GM19351 (cell line): ENCODE results near the gene TASL.
"Not testable (repeated sequence)": the region's sequence is repeated elsewhere in the genome, so short reads cannot be mapped to it uniquely, and the experiment has no call there.

Source experiments
- ATAC-seq: cut with Tn5 transposase; IDR thresholded peaks from one replicate; pipeline ENCODE4 v1.9.1; 2021; ENCODE audit warnings: mild to moderate bottlenecking, moderate library complexity; ENCODE audit not compliant: unreplicated experiment

The TASL gene, protein sequence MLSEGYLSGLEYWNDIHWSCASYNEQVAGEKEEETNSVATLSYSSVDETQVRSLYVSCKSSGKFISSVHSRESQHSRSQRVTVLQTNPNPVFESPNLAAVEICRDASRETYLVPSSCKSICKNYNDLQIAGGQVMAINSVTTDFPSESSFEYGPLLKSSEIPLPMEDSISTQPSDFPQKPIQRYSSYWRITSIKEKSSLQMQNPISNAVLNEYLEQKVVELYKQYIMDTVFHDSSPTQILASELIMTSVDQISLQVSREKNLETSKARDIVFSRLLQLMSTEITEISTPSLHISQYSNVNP

DNA sequence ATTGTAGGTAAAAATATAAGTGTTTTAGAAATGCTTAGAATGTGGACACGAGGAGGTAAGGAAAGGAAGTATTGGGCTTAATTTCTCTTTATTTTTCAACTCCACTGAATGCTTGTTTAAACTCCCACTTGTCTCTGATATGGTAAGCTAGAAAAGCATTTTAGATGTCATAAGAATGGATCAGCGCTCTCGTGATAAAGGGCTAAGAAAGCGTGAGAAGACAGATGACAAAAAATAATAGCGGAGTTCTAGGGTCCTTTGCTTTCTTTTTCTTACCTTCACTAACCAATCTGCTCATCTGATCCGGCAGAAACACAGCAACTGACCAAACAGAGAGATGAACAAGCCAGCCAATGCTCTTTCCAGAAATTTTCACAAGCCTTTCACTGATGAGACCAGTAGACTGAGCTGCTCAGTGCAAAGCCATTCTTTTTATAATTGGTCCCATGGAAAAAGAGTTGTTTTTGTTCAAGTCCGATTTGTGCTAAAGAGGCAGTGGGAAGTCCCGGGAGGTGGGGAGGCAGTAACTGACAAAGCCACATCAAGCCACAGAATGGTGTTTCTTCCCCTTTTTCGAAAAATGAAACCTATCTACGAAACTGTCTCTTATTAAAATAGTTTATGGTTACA, at the start of gene TASL:
Gene TASL, minus strand, starts transcription at position 405 of the 630 bp plus-strand sequence. CDS start 17,411 bp downstream, outside the sequence.
- peak; percentile 85 for ATAC-seq

DNA sequence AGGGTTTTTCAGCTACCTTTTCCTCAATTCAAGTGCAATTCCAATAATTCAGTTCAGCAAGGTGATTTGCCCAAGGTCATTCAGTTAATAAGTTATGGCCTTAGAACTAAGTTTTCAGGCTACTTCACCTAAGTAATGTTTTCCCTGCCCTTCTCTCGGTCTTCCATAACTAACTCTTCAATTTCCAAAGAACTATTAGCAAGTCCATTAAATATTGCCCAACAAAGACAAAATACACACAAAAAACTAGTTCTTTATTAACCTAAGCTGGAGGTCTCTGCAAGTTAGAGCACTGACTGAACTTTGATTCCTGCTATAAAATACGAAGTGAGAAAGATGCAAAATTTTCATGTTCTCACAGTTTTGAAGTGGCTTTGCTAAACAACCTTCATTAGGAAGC, 48.8 kb upstream of the TASL start:
- no peak for ATAC-seq

DNA sequence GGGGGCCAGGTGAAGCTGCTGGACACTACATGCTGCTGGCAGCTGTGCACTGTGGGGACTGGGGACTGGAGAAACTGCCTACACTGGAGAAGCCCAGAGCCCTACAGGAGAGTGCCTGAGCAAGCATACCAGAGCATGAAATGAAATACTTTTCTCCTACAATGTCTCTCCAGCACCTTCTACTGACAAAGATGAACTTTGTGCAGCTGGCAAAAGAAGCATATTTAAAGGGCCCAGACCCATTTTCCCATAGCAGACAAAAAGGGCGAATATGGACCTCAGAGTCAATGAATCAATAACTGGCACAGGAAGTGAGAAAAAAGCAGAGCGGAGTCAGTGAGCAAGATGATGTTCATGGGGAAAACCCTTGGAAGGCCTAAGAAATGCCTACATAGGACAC, 44.8 kb upstream of the TASL start:
- no peak for ATAC-seq

DNA sequence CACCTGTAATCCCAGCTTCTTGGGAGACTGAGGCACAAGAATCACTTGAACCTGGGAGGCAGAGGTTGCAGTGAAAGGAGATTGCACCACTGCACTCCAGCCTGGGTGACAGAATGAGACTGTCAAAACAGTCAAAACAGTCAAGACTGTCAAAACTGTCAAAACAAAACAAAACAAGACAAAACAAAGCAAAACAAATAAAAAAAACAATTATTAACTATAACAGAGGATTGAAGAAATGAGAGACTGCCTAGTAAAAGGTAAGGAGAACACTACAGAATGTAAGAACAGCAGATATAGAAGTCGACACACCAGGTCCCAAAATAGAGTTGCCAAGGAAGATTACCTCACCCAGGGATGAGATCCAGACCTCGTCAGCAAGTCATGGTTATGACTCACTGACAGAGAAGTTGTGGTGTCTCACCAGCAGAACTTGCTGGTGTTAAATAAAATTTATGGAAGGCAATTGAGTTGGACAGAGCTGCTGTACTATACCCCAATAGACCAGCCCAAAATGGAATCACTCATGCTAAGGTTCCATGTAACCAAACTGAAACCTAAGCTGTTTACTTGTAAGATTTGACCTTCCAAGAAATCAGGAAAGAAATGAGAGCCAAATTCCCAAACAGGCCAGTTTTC, 43.5 kb upstream of the TASL start:
- ATAC-seq, result no peak

DNA sequence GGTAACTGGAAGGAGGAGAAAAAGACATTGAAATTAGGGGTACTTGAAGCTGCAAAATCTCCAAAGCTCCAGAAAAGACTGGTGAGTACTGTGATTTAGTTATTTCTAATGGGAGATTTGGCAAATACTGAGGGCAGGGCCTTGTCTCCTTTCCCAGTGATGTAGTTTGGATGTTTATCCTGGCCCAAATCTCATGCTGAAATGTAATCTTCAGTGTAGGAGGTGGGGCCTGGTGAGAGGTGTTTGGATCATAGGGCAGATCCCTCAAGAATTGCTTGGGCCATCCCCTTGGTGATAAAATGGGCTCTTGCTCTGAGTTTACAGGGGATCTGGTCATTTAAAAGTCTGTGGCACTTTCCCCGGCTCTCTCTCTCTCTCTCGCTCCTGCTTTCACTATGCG, 42.6 kb upstream of the TASL start:
- ATAC-seq, result no peak

DNA sequence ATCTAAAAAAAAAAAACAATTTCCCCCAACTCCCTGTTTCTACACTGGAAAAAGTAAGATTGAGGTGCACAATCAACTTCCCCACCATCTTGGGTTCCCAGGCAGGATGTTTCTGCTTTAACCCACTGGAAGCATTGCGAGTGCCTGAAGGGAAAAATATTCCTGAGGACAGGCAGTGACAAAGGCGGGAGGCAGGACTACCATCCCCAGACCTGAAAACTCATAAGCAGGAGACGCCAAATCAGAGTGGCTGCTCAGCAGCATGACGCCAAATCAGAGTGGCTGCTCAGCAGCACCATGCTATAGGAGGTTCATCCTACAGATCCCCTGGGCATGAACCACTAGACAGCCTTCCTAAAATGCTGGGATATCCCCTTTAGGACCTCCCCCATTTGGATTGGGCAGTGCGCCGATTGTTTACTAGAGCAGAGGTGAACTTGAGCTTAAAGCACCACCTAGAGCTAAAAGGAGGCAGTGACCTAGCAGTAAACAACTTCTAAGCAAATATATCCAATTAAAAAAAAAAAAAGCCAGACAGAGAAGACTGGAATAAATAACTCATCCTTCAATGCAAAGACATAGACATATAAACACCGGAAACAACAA, 40.7 kb upstream of the TASL start:
- ATAC-seq, result no peak

DNA sequence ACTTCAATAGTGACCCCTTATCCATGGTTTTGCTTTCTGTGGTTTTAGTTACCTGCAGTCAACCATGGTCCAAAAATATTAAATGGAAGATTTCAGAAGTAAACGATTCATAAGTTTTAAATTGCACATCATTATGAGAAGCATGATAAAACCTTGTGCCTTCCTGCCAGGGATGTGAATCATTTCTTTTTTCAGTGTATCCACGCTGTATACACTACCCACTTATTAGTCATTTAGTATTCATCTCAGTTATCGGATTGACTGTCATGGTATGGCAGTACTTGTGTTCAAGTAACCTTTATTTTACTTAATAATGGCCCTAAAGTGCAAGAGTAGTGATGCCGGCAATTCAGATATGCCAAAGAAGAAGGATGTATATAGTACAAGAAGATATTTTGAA, 37.7 kb upstream of the TASL start:
- ATAC-seq, result no peak

DNA sequence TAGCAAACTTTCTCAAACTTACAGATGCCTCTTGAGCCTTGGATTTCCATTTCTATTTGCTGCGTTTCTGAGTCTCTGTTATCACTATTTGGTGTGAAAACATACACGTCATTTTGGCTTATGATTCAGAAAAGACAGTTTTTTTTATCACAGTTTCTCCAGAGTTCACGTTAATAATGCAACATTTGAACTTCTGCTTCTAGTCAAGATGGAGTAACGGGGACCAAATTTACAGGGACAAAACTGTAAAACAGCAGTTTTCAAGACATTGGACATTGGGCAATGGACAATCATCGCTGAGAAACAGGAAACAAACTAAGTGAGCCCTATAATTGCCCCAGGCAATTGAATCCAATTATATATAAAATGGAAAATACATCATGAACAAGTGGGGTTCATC, 36.2 kb upstream of the TASL start:
- no peak for ATAC-seq

DNA sequence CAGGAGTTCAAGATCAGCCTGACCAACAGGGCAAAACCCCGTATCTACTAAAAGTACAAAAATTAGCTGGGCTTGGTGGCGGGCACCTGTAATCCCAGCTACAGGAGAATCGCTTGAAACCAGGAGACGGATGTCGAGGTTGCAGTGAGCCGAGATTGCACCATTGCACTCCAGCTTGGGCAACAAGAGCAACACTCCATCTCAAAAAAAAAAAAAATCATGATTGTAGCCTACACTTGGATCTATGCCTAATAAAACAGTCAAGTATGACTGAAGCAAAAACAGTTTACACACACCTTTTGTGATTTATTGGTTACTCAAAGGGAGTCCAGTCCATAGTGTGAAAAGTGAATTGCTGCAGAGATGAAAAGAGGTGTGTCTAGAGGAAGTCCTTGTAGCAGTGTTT, 34.7 kb upstream of the TASL start:
- ATAC-seq, result no peak

DNA sequence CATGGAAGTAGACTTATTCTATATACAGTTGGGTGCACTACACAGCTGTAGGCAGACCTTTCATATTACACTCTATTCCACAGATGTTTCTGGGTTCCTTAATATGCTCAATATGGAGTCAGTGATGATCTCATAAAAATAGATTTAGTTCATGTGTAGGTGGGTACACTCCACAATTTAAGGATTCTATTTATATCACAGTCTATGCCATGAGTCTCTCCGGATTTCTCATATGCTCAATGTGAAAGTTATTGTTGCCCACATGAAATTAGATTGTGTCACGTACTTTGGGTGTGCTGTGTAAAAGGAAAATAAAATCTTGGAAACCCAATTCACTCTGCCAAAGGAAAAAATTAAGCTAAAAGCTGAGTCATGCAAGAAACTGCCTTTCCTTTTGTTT, 32.5 kb upstream of the TASL start:
- ATAC-seq, result no peak

DNA sequence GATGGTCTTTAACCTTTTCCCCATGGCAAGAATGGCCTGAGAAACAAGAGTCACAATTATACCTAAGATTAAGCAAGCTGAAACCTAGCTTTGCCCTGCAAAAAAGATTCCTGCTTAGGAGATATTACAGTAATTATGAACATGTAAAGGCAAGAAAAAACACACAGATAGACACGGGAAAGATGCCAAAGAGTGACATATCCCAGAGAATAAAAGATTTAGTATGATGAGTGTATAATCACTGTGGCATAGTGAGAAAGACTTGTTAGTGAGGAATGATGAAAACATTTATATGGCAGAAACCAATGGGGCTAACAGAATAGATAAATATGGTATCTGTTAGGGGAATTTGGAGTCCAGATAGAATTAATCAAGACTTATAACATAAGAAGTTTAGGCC, 29.6 kb upstream of the TASL start:
- no peak for ATAC-seq

DNA sequence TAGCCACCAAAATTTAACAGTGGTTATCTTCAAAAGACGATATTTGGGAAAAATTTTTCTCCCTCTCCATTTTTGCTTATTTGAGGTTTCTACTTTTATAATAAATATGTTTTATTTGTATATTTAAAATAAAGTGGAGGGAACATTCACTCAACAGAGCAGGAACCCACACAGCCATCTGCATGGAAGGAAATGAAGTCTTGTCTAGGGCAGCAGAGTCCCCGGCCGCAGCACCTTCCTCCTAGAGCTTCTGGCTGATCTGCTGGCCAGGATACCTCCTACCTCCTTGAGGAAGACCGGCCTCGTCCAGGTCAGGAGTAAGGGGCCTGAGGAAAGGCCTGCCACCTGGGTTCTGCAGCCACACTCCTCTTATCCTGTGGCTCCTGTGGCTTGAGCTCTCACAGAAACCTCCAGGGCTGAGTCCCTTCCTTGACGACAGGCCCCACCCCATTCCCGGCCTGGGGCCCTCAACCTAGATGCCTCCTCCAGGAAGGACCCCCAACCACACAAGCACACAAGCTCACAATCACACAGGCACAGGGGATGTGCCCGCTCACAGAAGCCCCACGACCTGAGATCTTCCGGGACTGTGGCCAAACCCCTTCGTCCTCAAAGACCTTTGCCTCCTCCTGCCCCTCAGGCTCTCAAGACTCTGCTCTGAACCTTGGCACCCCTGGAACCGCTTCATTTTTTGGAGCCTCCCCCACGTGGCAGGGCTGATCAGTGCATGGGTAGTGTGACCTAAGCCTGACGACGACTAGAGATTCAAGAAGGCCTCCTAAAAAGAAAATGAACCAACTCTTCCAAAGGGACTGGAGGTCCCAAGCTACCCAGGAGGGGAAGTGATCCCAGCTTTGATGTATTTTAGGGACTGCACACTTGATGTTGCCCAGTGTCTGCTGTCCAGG, 23.0 kb upstream of the TASL start:
- ATAC-seq, result not testable (repeated sequence)

DNA sequence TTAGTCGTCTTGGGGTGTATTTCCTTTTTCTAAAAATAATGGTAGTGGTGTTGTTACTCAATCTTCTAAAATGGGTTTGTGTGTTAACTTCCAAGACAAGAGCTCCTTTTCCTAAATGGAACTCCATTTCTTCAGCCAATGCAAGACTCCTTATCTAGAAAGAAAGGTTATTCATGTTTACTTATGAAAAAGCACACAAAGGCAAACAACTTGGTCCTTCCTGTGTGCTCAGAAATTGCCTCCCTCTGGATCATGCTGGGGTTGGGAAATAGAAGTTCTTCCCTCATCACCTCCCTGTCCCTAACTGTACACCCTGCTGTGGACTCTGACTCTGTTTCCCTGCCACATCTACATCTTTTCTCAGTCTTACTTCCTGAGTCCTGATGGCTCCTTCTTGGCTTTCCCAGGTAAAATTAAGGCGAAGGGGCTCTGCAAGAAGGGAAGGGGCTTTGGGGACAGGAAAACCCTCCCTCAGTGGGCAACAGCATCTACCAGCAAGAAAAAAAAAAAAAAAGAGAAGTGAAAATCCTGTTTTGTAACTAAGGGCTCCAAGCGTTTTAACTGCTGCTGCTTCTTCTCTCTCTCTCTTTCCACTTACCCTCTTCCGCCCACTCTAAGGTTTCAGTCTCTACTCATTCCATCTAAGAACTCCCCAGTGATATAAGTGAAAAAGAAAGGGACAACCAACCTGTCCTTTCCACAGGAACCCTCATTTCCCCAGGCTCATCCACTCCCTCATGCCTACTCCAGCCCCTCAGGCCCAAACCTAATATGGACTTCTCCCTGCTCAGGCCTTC, 19.8 kb upstream of the TASL start:
- peak; percentile 89 for ATAC-seq

DNA sequence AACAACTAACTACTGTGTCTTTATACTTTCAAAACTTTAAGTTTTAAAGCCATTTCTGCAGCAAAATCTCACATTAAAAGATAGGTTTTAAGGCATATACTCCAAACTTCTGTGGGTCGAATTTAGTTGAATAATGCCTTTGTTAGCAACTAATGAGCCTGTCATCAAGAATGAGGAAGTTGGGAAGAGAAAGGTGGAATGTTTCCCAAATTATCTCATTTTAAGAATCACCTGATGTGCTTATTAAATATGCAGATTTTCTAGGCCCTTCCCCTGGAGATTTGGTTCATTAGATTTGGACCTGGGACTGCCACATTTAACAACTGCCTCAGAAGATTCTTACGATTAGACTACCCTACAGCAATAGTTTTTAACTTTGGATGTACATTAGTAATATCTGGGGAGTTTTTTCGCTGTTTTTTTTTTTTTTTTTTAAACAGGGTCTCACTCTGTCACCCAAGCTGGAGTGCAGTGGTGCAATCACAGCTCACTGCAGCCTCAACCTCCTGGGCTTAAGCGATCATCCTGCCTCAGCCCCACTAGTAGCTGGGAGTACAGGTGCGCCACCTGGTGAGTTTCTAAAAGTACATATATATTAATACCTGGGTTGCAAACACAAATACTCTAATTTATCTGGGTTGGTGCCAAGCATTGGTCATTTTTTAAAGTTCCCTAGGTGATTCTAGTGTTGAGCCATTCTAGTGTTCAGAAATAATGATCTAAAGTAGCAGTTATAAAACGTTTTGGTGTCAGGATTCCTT, 16.1 kb upstream of the TASL start:
- ATAC-seq, result peak; percentile 44

DNA sequence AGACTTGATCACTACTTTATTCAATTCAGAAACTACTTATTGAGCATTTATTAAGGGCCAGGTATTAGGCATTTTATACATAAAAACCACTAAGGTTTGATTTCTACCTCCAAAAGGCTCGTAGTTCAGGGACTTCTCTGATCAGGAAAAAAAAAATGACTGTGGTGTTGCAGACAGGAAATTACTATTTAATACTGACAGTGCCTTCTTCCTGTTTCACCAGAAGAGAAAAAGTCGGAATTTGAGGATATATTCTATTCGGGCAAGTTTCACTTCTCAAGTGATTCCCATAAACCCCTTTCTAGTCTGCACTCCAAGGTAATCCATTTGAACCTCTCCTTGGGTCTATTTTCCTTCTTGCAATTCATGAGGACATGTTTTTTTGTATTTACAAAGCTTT, 15.3 kb upstream of the TASL start:
- ATAC-seq, result no peak

DNA sequence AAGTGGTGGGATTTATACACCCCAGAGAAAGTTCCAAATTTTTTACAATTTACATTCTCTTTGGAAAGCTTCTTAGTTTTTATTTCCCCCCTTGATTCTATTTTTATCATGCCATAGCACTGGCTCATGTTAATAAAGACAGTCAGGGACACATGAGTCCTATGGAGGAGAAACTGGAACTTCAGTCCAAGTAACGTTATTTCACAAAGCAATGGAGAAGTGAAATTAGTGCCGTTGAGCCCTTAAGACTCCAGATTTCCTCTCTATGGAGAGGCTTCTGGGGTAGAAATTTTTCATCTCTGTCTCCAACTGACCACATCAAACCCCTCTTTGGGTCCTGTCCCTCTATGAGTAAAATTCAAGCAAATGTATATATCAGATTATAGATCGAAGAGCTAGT, 12.8 kb upstream of the TASL start:
- no peak for ATAC-seq

DNA sequence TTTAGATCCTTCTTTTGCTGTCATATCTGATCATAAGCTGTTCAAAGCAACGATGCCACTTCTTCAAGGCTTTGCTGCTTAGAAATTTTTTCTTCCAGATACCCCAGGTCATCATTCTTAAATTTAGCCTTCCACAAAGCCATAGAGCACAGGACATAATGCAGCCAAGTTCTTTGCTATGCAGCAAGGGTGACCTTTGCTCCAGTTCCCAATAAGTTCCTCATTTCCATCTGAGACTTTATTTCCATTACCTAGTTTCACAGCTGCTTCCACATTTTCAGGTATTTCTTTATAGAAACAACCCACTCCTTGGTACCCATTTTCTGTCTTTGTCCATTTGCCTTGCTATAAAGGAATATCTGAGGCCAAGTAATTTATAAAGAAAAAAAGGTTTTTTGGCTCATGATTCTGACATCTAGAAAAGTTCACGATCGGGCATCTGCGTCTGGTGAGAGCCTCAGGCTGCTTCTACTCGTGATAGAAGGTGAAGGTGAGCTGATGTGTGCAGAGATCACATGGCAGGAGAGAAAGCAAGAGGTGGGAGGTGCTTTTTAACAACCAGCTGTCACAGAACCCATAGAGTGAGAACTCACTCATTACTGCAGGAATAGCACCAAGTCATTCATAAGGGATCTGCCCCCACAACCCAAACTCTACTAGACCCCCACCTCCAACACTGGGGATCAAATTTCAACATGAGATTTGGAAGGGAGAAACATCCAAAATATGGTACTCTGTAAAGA, 11.8 kb upstream of the TASL start:
- ATAC-seq, result peak; percentile 50

DNA sequence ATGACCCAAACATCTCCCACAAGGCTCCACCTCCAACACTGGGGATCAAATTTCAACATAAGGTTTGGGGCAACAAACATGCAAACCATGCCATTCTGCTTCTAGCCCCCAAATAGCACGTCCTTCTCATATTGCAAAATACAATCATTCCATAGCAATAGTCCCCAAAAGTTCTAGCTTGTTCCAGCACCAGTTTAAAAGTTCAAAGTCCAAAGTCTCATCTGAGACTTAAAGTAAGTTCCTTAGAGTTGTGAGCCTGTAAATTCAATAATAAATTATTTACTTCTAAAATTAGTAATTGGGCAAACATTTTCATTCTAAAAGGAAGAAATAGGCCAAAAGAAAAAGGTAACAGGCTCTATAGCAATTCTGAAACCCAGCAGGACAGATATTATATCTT, 8.9 kb upstream of the TASL start:
- ATAC-seq, result no peak

DNA sequence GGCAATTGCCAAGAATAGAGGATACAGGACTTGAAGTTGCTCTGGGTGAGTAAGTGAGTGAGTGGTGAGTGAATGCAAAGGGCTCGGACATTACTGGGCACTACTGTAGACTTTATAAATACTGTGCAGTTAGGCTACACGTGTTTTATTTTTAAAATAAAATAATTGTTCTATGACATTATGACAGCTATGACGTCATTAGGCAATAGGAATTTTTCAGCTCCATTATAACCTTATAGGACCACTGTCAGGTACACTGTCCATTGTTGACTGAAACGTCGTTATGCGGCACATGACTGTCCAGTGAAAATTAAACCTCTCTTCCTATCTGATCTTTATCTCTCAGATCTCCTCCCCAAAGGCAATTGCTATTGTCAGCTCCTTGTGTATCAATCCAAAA, 5.1 kb upstream of the TASL start:
- no peak for ATAC-seq
